Parietal lobe (tissue), 2 donors: ENCODE data around the gene DAND5. TPM values are rescaled to one million over a fixed set of nuclear protein-coding genes. Genes with fewer than 3 reads are reported as not detected.

ENCODE experiments used
- small RNA-seq: library from RNA; depleted of rRNA; stranded (forward); fragments of <200 nt; gene quantifications from one replicate; pipeline ENCODE3, GENCODE V24; 2014; ENCODE audit warnings: low replicate concordance
- total RNA-seq: library from RNA; depleted of rRNA; stranded (reverse); fragments of >200 nt; gene quantifications from one replicate; pipeline ENCODE4 v1.2.3, GENCODE V29; 2014

The DAND5 gene, protein sequence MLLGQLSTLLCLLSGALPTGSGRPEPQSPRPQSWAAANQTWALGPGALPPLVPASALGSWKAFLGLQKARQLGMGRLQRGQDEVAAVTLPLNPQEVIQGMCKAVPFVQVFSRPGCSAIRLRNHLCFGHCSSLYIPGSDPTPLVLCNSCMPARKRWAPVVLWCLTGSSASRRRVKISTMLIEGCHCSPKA
- total RNA-seq: not detected

DNA sequence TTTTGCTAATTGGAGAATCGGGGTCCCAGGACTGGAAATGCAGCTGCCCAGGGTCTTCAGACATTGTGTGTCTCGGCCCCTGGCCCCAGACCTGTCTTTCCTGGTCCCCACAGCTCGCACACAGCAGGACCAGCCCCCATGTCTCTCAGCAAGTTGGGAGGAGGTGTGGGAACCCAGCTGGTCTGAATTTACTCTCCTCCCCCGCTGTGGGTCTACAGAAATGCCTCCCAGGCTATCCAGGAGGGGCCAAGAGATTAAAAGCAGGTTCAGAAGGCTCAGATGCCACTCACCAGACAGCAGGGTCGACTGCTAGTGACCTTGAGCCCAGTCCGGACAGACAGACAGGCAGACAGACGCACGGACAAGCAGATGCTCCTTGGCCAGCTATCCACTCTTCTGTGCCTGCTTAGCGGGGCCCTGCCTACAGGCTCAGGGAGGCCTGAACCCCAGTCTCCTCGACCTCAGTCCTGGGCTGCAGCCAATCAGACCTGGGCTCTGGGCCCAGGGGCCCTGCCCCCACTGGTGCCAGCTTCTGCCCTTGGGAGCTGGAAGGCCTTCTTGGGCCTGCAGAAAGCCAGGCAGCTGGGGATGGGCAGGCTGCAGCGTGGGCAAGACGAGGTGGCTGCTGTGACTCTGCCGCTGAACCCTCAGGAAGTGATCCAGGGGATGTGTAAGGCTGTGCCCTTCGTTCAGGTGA lies at the start of gene DAND5:
Gene DAND5 (plus strand): TSS at position 285 of the 697 bp plus-strand sequence. CDS start 85 bp downstream, at position 370.

DNA sequence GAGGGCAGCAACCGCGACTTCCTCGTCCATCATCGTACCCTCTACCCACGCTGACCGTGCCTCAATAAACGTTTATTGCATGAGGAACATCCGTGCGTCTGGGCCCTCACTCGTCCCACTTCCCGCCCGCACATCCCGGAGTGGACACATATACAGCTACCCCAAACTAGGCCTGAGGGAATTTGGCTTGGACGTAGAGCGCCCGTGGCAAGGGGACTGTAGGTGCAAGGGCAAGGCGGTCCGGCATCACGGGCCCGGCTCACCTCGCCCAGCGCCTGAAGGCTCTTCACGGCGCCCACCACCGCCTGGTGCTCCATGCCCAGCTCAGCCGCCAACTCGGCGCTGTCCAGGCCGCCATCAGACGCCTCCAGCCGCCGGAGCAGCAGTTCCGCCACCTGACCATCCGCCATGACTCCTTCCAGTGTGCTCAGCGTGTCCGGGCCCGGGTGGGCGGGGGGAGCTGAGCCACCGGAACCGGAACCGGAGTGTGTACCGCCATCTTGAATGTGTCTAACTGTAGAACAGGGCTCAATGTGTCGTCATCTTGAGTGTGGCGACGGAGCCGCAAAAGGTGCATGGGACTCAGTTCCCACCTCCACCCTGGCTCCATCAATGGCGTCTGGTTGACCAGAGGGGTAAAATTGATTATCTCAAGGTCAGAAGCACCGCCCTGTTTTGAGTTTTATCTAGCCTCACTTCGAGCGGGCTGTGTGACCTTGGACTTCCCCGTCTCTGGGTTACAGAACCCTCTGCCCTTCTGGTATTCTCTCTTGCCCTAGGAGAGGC lies 35.9 kb upstream of the DAND5 start, which contains the start of gene FARSA:
Gene FARSA (minus strand): TSS at position 425 of the 786 bp plus-strand sequence. CDS start 15 bp downstream, at position 410.

DNA sequence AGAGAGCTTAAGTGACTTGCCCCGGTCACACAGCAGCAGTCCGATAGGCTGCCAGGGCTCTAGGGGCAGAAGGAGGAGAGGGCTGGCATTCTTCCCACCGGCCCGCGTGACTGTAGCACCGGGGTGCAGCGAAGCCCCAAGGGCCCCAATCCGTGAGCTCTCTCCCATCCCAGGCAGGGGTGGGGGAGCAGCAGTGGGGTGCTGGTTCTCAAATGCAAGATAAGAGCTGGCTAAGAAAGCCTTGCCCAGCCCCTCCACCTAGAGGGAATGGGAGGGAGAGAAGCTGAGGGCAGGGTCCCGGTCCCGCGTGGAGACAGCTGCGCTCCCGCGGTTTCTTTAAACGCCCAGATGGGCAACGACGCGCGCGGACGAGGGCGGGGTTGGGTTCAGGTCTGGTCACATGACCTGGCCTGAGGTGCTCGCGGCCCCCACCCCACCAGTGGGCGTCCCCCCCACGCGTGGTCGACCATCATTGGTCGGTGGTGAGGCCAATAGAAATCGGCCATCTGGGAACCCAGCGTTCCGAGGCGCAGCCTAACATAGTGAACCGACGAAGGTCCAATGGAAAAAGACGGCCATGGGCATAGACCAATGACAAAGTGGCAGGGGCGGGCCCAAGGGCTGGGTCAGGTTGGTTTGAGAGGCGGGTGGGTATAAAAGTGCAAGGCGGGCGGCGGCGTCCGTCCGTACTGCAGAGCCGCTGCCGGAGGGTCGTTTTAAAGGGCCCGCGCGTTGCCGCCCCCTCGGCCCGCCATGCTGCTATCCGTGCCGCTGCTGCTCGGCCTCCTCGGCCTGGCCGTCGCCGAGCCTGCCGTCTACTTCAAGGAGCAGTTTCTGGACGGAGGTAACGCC lies 31.2 kb upstream of the DAND5 start, which contains the start of gene CALR:
Gene CALR (plus strand): TSS at position 683 of the 852 bp plus-strand sequence. CDS start 71 bp downstream, at position 754.

DNA sequence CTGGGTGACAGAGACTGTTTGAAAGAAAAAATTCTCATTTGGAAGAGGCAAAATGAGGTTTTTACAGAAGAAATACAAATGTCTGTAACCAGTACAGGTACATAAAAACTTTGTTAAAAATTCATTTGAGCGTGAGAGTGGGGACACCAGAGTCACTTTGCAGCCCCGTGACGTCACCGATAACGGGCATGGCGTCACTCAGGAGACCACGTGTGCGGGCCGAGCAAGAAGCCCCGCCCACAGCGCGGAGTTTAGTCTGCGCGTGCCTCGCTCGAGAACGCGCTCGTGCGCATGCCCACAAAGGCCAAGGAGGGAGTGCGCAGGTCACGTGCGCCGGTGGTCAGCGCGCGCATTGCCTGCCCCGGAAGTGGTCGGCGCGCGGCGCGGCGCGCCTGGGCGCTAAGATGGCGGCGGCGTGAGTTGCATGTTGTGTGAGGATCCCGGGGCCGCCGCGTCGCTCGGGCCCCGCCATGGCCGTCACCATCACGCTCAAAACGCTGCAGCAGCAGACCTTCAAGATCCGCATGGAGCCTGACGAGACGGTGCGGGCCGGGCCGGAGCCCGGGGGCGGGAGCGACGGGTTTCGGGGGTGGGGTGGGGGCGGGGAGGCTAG lies 23.8 kb upstream of the DAND5 start, which contains the start of gene RAD23A:
Gene RAD23A (plus strand): TSS at position 384 of the 613 bp plus-strand sequence. CDS start 87 bp downstream, at position 471.

DNA sequence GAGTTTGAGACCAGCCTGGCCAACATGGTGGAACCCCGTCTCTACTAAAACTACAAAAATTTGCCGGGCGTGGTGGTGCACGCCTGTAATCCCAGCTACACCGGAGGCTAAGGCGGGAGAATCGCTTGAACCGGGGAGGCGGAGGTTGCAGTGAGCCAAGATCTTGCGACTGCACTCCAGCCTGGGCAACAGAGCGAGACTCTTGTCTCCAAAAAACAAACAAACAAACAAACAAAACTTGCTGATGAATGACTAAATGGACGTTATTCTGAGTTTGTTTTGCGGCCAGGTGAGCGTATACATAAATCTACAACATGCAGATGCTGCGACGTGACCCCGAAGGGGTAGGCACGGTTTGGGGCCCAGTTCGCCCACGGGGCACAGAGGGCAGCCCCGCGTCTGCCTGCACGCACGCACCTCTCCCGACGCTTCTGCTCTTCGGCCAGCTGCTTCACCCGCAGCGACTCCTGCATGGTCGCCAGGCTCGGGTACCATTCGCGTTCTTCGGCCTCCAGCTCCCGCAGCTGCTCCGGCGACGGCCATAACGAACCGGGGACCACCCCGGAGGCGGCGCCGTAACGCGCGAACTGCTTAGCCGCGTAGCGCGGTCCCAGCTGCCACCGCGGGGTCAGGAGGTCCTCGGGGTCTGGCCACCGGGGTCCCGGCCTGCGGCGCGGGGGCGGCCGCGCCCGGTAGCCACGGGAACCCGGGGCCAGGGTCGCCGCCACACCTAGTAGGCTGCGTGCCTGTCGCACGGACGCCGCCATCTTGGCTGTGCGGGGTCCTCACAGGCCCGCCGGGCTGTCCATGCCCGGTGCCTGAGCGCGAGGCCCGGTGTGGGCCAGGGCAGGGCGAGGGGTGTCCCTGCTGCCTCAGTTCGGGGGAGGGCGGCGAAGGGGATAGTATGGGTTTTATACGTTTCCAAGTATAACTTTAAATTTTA lies 12.7 kb upstream of the DAND5 start, which contains the start of gene GADD45GIP1:
Gene GADD45GIP1 (minus strand): TSS at position 778 of the 943 bp plus-strand sequence. CDS start 11 bp downstream, at position 767.

DNA sequence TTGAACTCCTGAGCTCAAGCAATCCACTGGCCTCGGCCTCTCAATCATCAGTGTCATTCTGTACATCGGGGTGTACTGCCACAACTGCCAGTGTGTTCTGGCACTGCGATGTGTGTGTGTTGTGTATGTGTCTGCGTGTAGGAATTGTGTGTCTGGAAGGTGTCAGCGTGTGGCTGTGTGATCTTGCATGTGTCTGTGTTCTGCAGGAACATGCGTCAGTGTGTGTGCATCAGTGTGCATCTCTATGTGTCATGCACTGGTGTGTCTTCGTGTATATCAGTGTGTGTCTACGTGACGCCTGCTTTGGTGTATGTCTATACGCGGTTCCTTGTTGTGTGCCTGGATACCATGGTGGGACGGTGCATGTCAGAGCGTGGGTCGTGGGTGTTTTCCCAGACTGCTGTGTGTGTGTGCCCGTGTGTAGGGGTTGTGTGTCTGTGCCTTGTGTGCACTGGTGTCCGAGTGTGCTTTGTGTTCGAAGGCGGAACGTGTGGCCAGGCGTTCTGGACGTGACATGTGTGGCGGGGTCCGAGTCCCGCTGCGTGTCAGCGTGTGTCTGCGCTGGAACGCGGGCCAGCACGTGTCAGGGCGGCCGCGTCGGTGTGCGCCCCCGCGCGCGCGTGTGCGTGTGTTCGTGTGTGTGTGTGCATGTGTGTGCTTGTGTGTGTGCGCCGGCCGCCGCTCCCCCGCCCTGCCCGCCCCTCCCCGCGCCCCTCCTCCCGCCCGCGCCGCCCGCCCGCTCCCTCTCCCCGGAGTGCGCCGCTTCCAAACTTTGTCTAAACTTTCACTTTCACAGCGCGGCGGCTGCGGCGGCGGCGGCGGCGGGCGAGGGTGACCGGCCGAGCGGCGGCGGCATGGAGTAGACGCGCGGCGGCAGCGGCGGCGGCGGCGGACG lies 25.6 kb downstream of the DAND5 start, which contains the start of gene NFIX:
Gene NFIX (plus strand): TSS at position 775 of the 895 bp plus-strand sequence. CDS start 363 bp downstream, outside the sequence.

Small RNA genes lying within 50 kb of the gene (small RNA-seq; reads per million reads assigned to genes)
- gene MIR5695 (0.28 reads per million), gene MIR6515 (not detected)

Other genes with a start within 250 kb of the DAND5 start
- gene TNPO2, start 245.6 kb upstream of the DAND5 start, total RNA-seq: 90.1 TPM
- gene TRIR, start 234.9 kb upstream of the DAND5 start, total RNA-seq: 157 TPM
- gene GET3, start 232.1 kb upstream of the DAND5 start, total RNA-seq: 45.4 TPM
- gene BEST2, start 217.8 kb upstream of the DAND5 start, total RNA-seq: not detected
- gene HOOK2, start 194.0 kb upstream of the DAND5 start, total RNA-seq: 35.4 TPM
- 10.3 TPM for gene JUNB, start 178.1 kb upstream of the DAND5 start, total RNA-seq
- gene PRDX2, start 167.8 kb upstream of the DAND5 start, total RNA-seq: 189 TPM
- not detected for gene THSD8, start 167.5 kb upstream of the DAND5 start, total RNA-seq
- gene RNASEH2A, start 163.0 kb upstream of the DAND5 start, total RNA-seq: 16.9 TPM
- gene RTBDN, start 135.0 kb upstream of the DAND5 start, total RNA-seq: 2.2 TPM
- gene MAST1, start 131.1 kb upstream of the DAND5 start, total RNA-seq: 131 TPM
- gene DNASE2, start 88.1 kb upstream of the DAND5 start, total RNA-seq: 2.5 TPM
- 0.31 TPM for gene KLF1, start 82.4 kb upstream of the DAND5 start, total RNA-seq
- gene GCDH, start 78.4 kb upstream of the DAND5 start, total RNA-seq: 25.7 TPM
- gene SYCE2, start 50.3 kb upstream of the DAND5 start, total RNA-seq: not detected
- 55.7 TPM for gene FARSA, start 35.9 kb upstream of the DAND5 start, total RNA-seq
- 211 TPM for gene CALR, start 31.0 kb upstream of the DAND5 start, total RNA-seq
- 35.1 TPM for gene RAD23A, start 23.7 kb upstream of the DAND5 start, total RNA-seq
- gene GADD45GIP1, start 12.4 kb upstream of the DAND5 start, total RNA-seq: 15.3 TPM
- gene NFIX, start 25.9 kb downstream of the DAND5 start, total RNA-seq: 235 TPM
- gene LYL1, start 133.3 kb downstream of the DAND5 start, total RNA-seq: 2.8 TPM
- gene TRMT1, start 147.2 kb downstream of the DAND5 start, total RNA-seq: 32.2 TPM
- 26.9 TPM for gene NACC1, start 148.7 kb downstream of the DAND5 start, total RNA-seq
- 27.2 TPM for gene STX10, start 180.8 kb downstream of the DAND5 start, total RNA-seq
- 6.6 TPM for gene IER2, start 180.8 kb downstream of the DAND5 start, total RNA-seq